Measurements from ENCODE around the gene MADCAM1. TPM values are rescaled to one million over a fixed set of nuclear protein-coding genes. Genes with fewer than 3 reads are reported as not detected.

MADCAM1 gene
- total and polyA plus RNA-seq, 7 donors: 0.08 to 1.8 (median 0.33) TPM

DNA sequence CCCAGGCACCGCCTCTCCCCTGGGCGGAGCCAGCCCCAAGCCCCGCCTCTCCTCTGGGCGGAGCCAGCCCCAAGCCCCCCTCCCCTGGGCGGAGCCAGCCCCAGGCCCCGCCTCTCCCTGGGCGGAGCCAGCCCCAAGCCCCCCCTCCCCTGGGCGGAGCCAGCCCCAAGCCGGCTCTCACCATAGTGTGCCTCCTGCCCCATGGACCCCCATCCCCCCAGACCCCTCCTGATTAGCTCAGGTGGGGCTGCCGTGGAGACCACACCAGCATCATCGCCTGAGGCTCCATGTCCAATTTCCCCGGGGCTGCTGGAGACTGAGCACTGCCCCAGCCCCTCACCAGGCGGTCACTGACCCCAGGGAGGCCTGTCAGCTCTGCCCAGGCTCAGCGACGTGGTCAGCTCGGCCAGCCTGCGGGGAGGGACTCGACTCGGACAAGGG, 4.2 kb upstream of the MADCAM1 start:
- TF ChIP-seq, protein P1, sequence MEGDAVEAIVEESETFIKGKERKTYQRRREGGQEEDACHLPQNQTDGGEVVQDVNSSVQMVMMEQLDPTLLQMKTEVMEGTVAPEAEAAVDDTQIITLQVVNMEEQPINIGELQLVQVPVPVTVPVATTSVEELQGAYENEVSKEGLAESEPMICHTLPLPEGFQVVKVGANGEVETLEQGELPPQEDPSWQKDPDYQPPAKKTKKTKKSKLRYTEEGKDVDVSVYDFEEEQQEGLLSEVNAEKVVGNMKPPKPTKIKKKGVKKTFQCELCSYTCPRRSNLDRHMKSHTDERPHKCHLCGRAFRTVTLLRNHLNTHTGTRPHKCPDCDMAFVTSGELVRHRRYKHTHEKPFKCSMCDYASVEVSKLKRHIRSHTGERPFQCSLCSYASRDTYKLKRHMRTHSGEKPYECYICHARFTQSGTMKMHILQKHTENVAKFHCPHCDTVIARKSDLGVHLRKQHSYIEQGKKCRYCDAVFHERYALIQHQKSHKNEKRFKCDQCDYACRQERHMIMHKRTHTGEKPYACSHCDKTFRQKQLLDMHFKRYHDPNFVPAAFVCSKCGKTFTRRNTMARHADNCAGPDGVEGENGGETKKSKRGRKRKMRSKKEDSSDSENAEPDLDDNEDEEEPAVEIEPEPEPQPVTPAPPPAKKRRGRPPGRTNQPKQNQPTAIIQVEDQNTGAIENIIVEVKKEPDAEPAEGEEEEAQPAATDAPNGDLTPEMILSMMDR (IDR thresholded peaks at IDR 0.05): no peak
- H3K36me3 ChIP-seq (ENCODE audit: insufficient read depth in 1 of 2, low read depth in 1 of 2): no peaks in the 10 kb centered on the region
- no peak overlapping the region for H3K4me3 ChIP-seq
- intact Hi-C loops (cut with DNase I): no loop called here
- no peak for ATAC-seq
- H3K27ac ChIP-seq: no peak overlapping the region
- DNase-seq: peak; percentile 16 to 71
- H3K27me3 ChIP-seq (ENCODE audit: insufficient read depth in 3 of 3, low read length in 2 of 3): peaks cover 0 to 16% (median 7%) of the 10 kb centered on the region in 3 donors
- no peaks in the 10 kb centered on the region for H3K9me3 ChIP-seq
- WGBS, 3 donors: 63 to 75% (median 71%) methylated on average over 13 to 18 of the region's 19 CpGs
- H3K4me1 ChIP-seq: peaks cover 11% of the 10 kb centered on the region

DNA sequence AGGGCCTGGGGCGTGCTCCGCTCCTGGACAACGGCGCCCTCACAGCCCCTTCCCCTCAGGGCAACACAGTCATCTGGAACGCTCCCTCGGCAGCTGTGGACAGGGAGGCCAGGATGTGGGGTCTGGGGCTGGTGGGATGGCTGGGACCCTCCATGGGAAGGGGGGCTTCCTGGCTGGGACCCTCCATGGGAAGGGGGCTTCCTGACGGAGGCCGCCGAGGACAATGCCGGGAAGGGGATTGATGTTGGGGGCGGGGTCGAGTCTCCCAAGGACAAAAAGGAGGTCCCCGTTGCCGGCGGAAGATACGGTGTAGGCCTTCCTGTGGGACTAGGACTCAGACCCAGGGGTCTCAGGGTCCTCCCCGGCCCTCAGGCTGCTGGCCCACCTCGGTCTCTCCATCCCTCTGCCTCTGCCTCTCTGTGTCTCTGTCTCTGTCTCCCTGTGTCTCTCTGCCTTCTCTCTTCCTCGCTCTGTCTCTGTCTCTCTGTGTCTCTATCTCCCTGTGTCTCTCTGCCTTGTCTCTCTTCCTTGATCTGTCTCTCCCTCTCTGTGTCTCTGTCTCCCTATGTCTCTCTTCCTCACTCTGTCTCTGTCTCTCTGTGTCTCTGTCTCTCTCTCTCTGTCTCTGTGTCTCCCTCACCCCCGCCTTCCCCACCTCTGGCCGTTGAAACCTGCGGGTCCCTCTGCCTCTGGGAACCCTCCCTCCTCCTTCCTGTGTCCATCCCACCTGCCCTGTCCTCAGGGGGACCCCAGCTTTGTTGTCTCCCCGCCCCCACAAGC, 2.7 kb upstream of the MADCAM1 start:
- no peak overlapping the region for H3K4me3 ChIP-seq
- H3K27ac ChIP-seq: no peak overlapping the region
- ATAC-seq (no peak), DNase-seq (peak; percentile 16 to 56)
- no peaks in the 10 kb centered on the region for H3K36me3 ChIP-seq (ENCODE audit: insufficient read depth in 1 of 2, low read depth in 1 of 2)
- intact Hi-C loops (cut with DNase I): no loop called here
- peaks cover 11% of the 10 kb centered on the region for H3K4me1 ChIP-seq
- WGBS, 3 donors: 54 to 67% (median 64%) methylated on average over 21 to 23 of the region's 23 CpGs
- TF ChIP-seq, protein P1 (IDR thresholded peaks at IDR 0.05): no peak
- H3K9me3 ChIP-seq: no peaks in the 10 kb centered on the region
- peaks cover 0 to 26% (median 17%) of the 10 kb centered on the region in 3 donors for H3K27me3 ChIP-seq (ENCODE audit: insufficient read depth in 3 of 3, low read length in 2 of 3)

DNA sequence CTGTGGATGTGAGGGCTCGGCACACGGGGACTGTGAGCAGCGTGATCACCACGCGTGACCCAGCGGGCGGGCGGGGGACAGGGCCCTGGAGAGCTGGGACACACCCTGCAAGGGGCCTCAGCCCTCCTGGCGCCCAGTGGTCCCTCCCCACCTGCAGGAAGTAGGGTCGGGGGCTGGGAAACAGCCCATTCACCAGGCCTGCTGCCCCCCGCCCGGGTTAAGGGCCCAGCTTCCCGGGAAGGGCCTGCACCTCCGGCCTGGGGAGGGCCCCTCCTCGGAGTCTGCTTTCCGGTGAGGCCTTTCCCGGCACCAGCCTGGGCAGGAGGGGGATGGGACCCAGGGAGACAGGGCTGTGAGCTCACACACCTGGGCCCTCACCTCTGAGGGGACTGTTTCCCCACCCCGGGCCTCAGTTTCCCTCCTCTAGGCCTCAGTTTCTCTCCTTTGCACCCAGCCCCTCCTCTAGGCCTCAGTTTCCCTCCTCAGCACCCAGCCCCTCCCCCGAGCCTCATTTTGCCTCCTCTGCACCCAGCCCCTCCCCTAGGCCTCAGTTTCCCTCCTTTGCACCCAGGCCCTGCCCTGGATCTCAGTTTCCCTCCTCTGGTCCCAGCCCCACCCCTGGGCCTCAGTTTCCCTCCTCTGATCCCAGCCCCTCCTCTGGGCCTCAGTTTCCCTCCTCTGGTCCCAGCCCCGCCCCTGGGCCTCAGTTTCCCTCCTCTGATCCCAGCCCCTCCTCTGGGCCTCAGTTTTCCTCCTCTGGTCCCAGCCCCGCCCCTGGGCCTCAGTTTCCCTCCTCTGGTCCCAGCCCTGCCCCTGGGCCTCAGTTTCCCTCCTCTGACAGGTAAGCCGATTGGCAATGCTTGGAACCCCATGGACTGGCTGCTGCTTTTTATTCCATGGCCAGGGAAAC, 1.9 kb upstream of the MADCAM1 start:
- H3K9me3 ChIP-seq: no peaks in the 10 kb centered on the region
- H3K4me3 ChIP-seq: no peak overlapping the region
- H3K4me1 ChIP-seq: peaks cover 11% of the 10 kb centered on the region
- intact Hi-C loops (cut with DNase I): no loop called here
- WGBS, 3 donors: 38 to 44% (median 40%) methylated on average over 20 to 22 of the region's 22 CpGs
- H3K27ac ChIP-seq: no peak overlapping the region
- H3K36me3 ChIP-seq (ENCODE audit: insufficient read depth in 1 of 2, low read depth in 1 of 2): no peaks in the 10 kb centered on the region
- peaks cover 0 to 34% (median 20%) of the 10 kb centered on the region in 3 donors for H3K27me3 ChIP-seq (ENCODE audit: insufficient read depth in 3 of 3, low read length in 2 of 3)
- DNase-seq (peak; percentile 4 to 55), ATAC-seq (no peak)
- TF ChIP-seq, protein P1 (IDR thresholded peaks at IDR 0.05): no peak

DNA sequence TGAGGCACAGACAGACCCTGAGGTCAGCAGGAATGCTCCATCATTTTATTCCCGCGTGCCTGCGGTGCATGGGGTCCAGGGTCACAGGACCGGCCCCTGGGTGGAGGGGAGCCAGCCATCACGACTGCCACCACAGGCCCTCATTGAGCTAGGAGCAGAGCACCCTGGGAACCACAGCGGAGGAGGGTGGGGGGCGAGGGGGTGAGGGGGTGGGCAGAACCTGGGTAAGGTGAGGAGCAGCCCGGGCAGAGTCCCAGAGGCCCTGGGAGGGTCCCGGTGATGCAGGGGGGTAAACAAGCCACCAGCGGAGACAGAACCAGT, 1.2 kb upstream of the MADCAM1 start:
- ATAC-seq: no peak
- Histone ChIP-seq H3K36me3 (ENCODE audit: insufficient read depth in 1 of 2, low read depth in 1 of 2) (no peaks in the 10 kb centered on the region), H3K4me1 (peaks cover 7% of the 10 kb centered on the region), H3K27me3 (ENCODE audit: insufficient read depth in 3 of 3, low read length in 2 of 3) (peaks cover 0 to 34% (median 20%) of the 10 kb centered on the region in 3 donors), H3K4me3 (no peak overlapping the region), H3K9me3 (no peaks in the 10 kb centered on the region), H3K27ac (no peak overlapping the region)
- intact Hi-C loops (cut with DNase I): no loop called here
- TF ChIP-seq, protein P1 (IDR thresholded peaks at IDR 0.05): no peak
- peak; percentile 2 to 44 for DNase-seq
- WGBS, 3 donors: 42 to 47% (median 46%) methylated on average over 10 of the region's 10 CpGs

Data from psoas muscle (tissue), 8 donors.